HG03521 (cell line): ENCODE data around the gene SCFD1.
"Not testable (repeated sequence)": the region's sequence is repeated elsewhere in the genome, so short reads cannot be mapped to it uniquely, and the experiment has no call there.

ENCODE experiments used
- ATAC-seq: cut with Tn5 transposase; IDR thresholded peaks from one replicate; pipeline ENCODE4 v1.9.1; 2021; ENCODE audit warnings: mild to moderate bottlenecking, moderate library complexity; ENCODE audit not compliant: unreplicated experiment

SCFD1 gene

GRCh38 chr14:30669594-30669993 is 47.5 kb downstream of the SCFD1 start:
- no peak for ATAC-seq

GRCh38 chr14:30673071-30673470 is 51.0 kb downstream of the SCFD1 start:
- no peak for ATAC-seq

GRCh38 chr14:30678926-30679431 is 56.9 kb downstream of the SCFD1 start:
- ATAC-seq = no peak

- no peak for ATAC-seq
Observed at GRCh38 chr14:30680036-30680435, 57.9 kb downstream of the SCFD1 start.

- not testable (repeated sequence) for ATAC-seq
Observed at GRCh38 chr14:30680776-30681175, 58.7 kb downstream of the SCFD1 start.

- no peak for ATAC-seq
Observed at GRCh38 chr14:30681752-30682355, 59.7 kb downstream of the SCFD1 start.

GRCh38 chr14:30690487-30691355 is 68.6 kb downstream of the SCFD1 start:
- ATAC-seq = not testable (repeated sequence)

- ATAC-seq = no peak
Observed at GRCh38 chr14:30691751-30692398, 69.8 kb downstream of the SCFD1 start.

GRCh38 chr14:30692669-30693068 is 70.5 kb downstream of the SCFD1 start:
- ATAC-seq = no peak

- no peak for ATAC-seq
Observed at GRCh38 chr14:30698463-30698862, 76.3 kb downstream of the SCFD1 start.

GRCh38 chr14:30706704-30707103 is 84.6 kb downstream of the SCFD1 start:
- ATAC-seq = no peak

GRCh38 chr14:30708157-30708556 is 86.0 kb downstream of the SCFD1 start:
- no peak for ATAC-seq

GRCh38 chr14:30709201-30709600 is 87.1 kb downstream of the SCFD1 start:
- ATAC-seq = no peak

GRCh38 chr14:30710876-30711275 is 88.8 kb downstream of the SCFD1 start:
- no peak for ATAC-seq

- no peak for ATAC-seq
Observed at GRCh38 chr14:30719137-30719536, 97.0 kb downstream of the SCFD1 start.

- ATAC-seq = no peak
Observed at GRCh38 chr14:30725763-30726162, 103.6 kb downstream of the SCFD1 start.

- ATAC-seq = no peak
Observed at GRCh38 chr14:30728471-30728870, 106.4 kb downstream of the SCFD1 start.

- ATAC-seq = no peak
Observed at GRCh38 chr14:30737916-30738315, 115.8 kb downstream of the SCFD1 start.

- ATAC-seq = no peak
Observed at GRCh38 chr14:30738978-30739377, 116.9 kb downstream of the SCFD1 start.

- ATAC-seq = no peak
Observed at GRCh38 chr14:30748343-30748742, 126.2 kb downstream of the SCFD1 start.

- ATAC-seq = no peak
Observed at GRCh38 chr14:30751646-30752416, 129.7 kb downstream of the SCFD1 start.
